H9 (cell line): ENCODE results near the gene SS18L1. TPM values are rescaled to one million over a fixed set of nuclear protein-coding genes. Genes with fewer than 3 reads are reported as not detected.

Experiments used
- DNase-seq: peaks from one replicate; pipeline ENCODE4 v3.0.0-alpha.2; 2017
- H2AFZ ChIP-seq: one replicate; pipeline ENCODE4 v1.6.1; 2013; ENCODE audit warnings: mild to moderate bottlenecking, low read length, control low read depth, moderate library complexity
- H2AK5ac ChIP-seq: 2 replicates; pipeline ENCODE4 v1.6.1; 2013; ENCODE audit warnings: low read length, control low read depth, mixed read lengths; ENCODE audit not compliant: insufficient read length
- H2BK120ac ChIP-seq: one replicate; pipeline ENCODE4 v1.6.1; 2013; ENCODE audit warnings: low read depth, mild to moderate bottlenecking, low read length, control low read depth, inconsistent platforms; ENCODE audit not compliant: poor library complexity, severe bottlenecking
- H2BK12ac ChIP-seq: 2 replicates; pipeline ENCODE4 v1.6.1; 2013; ENCODE audit warnings: low read length, control low read depth, mixed read lengths, low read depth; ENCODE audit not compliant: insufficient read length
- H2BK15ac ChIP-seq: 2 replicates; pipeline ENCODE4 v1.6.1; 2013; ENCODE audit warnings: low read depth, low read length, control low read depth
- H2BK20ac ChIP-seq: one replicate; pipeline ENCODE4 v1.6.1; 2013; ENCODE audit warnings: low read depth, mild to moderate bottlenecking, low read length, control low read depth, inconsistent platforms; ENCODE audit not compliant: poor library complexity, severe bottlenecking
- H2BK5ac ChIP-seq: 2 replicates; pipeline ENCODE4 v1.6.1; 2013; ENCODE audit warnings: low read length, control low read depth, mixed read lengths; ENCODE audit not compliant: insufficient read length
- H3K14ac ChIP-seq: 2 replicates; pipeline ENCODE4 v1.6.1; 2013; ENCODE audit warnings: low read length, control low read depth; ENCODE audit not compliant: insufficient read depth
- H3K18ac ChIP-seq: 2 replicates; pipeline ENCODE4 v1.6.1; 2013; ENCODE audit warnings: low read depth, mild to moderate bottlenecking, mixed read lengths, low read length, control low read depth; ENCODE audit not compliant: insufficient read length
- H3K23ac ChIP-seq: 2 replicates; pipeline ENCODE4 v1.6.1; 2013; ENCODE audit warnings: low read length, control low read depth, mixed read lengths, low read depth; ENCODE audit not compliant: insufficient read length
- H3K23me2 ChIP-seq: 2 replicates; pipeline ENCODE4 v1.6.1; 2013; ENCODE audit warnings: low read depth, mild to moderate bottlenecking, mixed read lengths, low read length, control low read depth; ENCODE audit not compliant: insufficient read length, poor library complexity, severe bottlenecking
- H3K27ac ChIP-seq: 2 replicates; pipeline ENCODE4 v1.5.1; 2013; ENCODE audit warnings: low read length, control low read depth, mixed read lengths, low read depth; ENCODE audit not compliant: insufficient read length
- H3K27me3 ChIP-seq: 2 replicates; pipeline ENCODE4 v1.6.1; 2013; ENCODE audit warnings: low read length, control low read depth, inconsistent platforms; ENCODE audit not compliant: insufficient read depth
- H3K4ac ChIP-seq: 2 replicates; pipeline ENCODE4 v1.6.1; 2013; ENCODE audit warnings: low read depth, mild to moderate bottlenecking, control low read depth, inconsistent platforms, low read length, moderate library complexity
- H3K4me1 ChIP-seq: 2 replicates; pipeline ENCODE4 v1.6.1; 2013; ENCODE audit warnings: low read length, control low read depth, inconsistent platforms; ENCODE audit not compliant: insufficient read depth
- H3K4me2 ChIP-seq: 2 replicates; pipeline ENCODE4 v1.6.1; 2013; ENCODE audit warnings: low read length, control low read depth, mixed read lengths; ENCODE audit not compliant: insufficient read length, insufficient read depth
- H3K56ac ChIP-seq: 2 replicates; pipeline ENCODE4 v1.6.1; 2013; ENCODE audit warnings: low read depth, mild to moderate bottlenecking, mixed read lengths, low read length, control low read depth; ENCODE audit not compliant: insufficient read length
- H3K79me1 ChIP-seq: 2 replicates; pipeline ENCODE4 v1.6.1; 2013; ENCODE audit warnings: low read depth, mild to moderate bottlenecking, moderate library complexity, low read length, control low read depth, inconsistent platforms; ENCODE audit not compliant: insufficient read depth, poor library complexity, severe bottlenecking
- H3K79me2 ChIP-seq: 2 replicates; pipeline ENCODE4 v1.6.1; 2013; ENCODE audit warnings: low read length, control low read depth, inconsistent platforms; ENCODE audit not compliant: insufficient read depth
- H3K9ac ChIP-seq: 2 replicates; pipeline ENCODE4 v1.6.1; 2013; ENCODE audit warnings: low read length, control low read depth, mixed read lengths; ENCODE audit not compliant: insufficient read length; ENCODE audit errors: extremely low read depth
- H3K9me3 ChIP-seq: one replicate; pipeline ENCODE4 v1.6.1; 2013; ENCODE audit warnings: low read depth, low read length, inconsistent platforms; ENCODE audit not compliant: control insufficient read depth
- H3T11ph ChIP-seq: one replicate; pipeline ENCODE4 v1.6.1; 2013; ENCODE audit warnings: mild to moderate bottlenecking, low read length, control low read depth, inconsistent platforms
- H4K20me1 ChIP-seq: one replicate; pipeline ENCODE4 v1.6.1; 2013; ENCODE audit not compliant: control insufficient read depth, insufficient read length, insufficient read depth
- H4K5ac ChIP-seq: 2 replicates; pipeline ENCODE4 v1.6.1; 2013; ENCODE audit warnings: low read depth, mild to moderate bottlenecking, mixed read lengths, low read length, control low read depth; ENCODE audit not compliant: insufficient read length
- H4K8ac ChIP-seq: replicated peaks from 2 replicates; pipeline ENCODE4 v1.6.1; 2013; ENCODE audit warnings: low read length, control low read depth, mixed read lengths, low read depth; ENCODE audit not compliant: insufficient read length
- H4K91ac ChIP-seq: 2 replicates; pipeline ENCODE4 v1.6.1; 2013; ENCODE audit warnings: low read depth, mild to moderate bottlenecking, moderate library complexity, mixed read lengths, low read length, control low read depth; ENCODE audit not compliant: insufficient read length
- H3K27ac Mint-ChIP-seq, 3 experiments: 2 replicates in 2 of 3; 3 replicates in 1 of 3; pipeline ENCODE4 v1.8.0; 2020 to 2021; ENCODE audit warnings: mixed read lengths in 3 of 3, mild to moderate bottlenecking in 1 of 3, moderate library complexity in 1 of 3
- H3K27me3 Mint-ChIP-seq: 2 replicates; pipeline ENCODE4 v1.8.0; 2021; ENCODE audit warnings: low read depth, mild to moderate bottlenecking, moderate library complexity, mixed read lengths
- H3K36me3 Mint-ChIP-seq, 3 experiments: 2 replicates in 2 of 3; 3 replicates in 1 of 3; pipeline ENCODE4 v1.8.0; 2020 to 2021; ENCODE audit warnings: low read depth in 3 of 3, mixed read lengths in 3 of 3; ENCODE audit not compliant: insufficient read depth in 1 of 3
- H3K4me1 Mint-ChIP-seq, 2 experiments: 2 replicates each; pipeline ENCODE4 v1.8.0; 2020; ENCODE audit warnings: mixed read lengths in 2 of 2
- H3K4me3 Mint-ChIP-seq, 2 experiments: 2 replicates in 1 of 2; 3 replicates in 1 of 2; pipeline ENCODE4 v1.8.0; 2020 to 2021; ENCODE audit warnings: mild to moderate bottlenecking in 2 of 2, mixed read lengths in 2 of 2, moderate library complexity in 1 of 2
- H3K9me3 Mint-ChIP-seq, 2 experiments: 2 replicates in 1 of 2; 3 replicates in 1 of 2; pipeline ENCODE4 v1.8.0; 2020; ENCODE audit warnings: mild to moderate bottlenecking in 2 of 2, mixed read lengths in 2 of 2, moderate library complexity in 1 of 2
- WGBS: extraction: QIAGEN DNeasy Blood & Tissue Kit; methylation state at CpG from one replicate; pipeline ENCODE4 v1.1.7; 2013; ENCODE audit warnings: missing lambda C conversion rate, low lambda C conversion rate, mixed read lengths; ENCODE audit not compliant: insufficient read length; ENCODE audit errors: extremely low coverage; 5-methylcytosine and 5-hydroxymethylcytosine counted together
- total RNA-seq: library from RNA; stranded (reverse); gene quantifications from 2 replicates; pipeline ENCODE4 v1.2.1, GENCODE V29; 2021
- TF ChIP-seq, protein P1 (sequence below): fragments of 200-600 bp; sonication (generic); conservative IDR thresholded peaks from 3 replicates; pipeline ENCODE4 v1.8.0; 2021; ENCODE audit warnings: antibody characterized with exemption, mild to moderate bottlenecking

Gene SS18L1
- total RNA-seq, 1 experiment from 2014 or later = 22.2 TPM

DNA sequence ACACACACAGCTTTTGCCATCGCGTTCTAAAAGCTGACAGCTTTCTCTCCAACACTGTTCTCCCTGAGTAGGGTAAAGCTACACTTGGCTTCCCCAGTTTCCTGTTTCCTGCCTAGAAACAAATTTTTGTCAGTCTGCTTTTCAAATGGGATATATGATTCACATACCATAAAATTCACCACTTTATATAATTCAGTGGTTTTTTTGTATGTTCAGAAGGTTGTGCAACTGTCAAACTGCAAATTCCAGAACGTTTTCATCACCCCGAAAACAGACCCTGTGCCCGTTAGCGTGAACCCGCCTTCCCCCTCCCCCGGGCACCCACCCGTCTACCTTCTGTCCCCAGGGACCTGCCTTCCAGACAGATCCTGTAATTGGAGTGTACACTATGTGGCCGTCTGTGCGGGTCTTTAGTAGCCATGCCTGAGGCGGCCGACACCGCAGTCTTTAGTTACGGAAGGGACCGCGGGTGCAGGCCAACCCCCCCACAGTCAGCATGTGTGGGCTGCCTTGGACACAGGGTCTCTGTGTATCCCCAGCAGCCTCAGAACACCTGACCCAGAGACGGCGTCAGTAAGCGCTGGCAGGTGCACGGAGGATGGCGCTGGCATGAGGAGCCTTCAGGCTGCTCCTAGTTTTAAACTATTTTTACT, 59.9 kb downstream of the SS18L1 start:
- Histone ChIP-seq H3K23me2 (no peaks in the 10 kb centered on the region), H3K79me2 (no peaks in the 10 kb centered on the region), H4K5ac (no peak overlapping the region), H2BK20ac (no peak overlapping the region), H3K18ac (no peak overlapping the region), H3T11ph (no peak overlapping the region), H3K79me1 (no peaks in the 10 kb centered on the region), H3K4me1 (no peaks in the 10 kb centered on the region), H2BK12ac (no peak overlapping the region), H4K8ac (no peak overlapping the region), H2BK120ac (no peak overlapping the region), H3K27me3 (no peaks in the 10 kb centered on the region), H2BK15ac (no peak overlapping the region), H2BK5ac (no peak overlapping the region), H3K9me3 (no peaks in the 10 kb centered on the region), H2AK5ac (no peak overlapping the region), H2AFZ (no peak overlapping the region), H3K56ac (no peak overlapping the region), H3K23ac (no peak overlapping the region), H4K91ac (no peak overlapping the region), H3K4me2 (no peak overlapping the region), H3K14ac (no peak overlapping the region), H4K20me1 (no peaks in the 10 kb centered on the region), H3K9ac (no peak overlapping the region), H3K27ac (no peak overlapping the region), H3K4ac (no peak overlapping the region)
- Mint-ChIP-seq H3K27me3 (no peaks in the 10 kb centered on the region), H3K27ac (peak overlapping the region in 2 of 3 experiments; percentile 62 to 68; a peak in 3 of 7 replicates), H3K4me1 (0 out of 4 replicates have a peak, but pooled peaks cover 0 to under 1% of the 10 kb centered on the region in 2 experiments), H3K36me3 (peaks cover 18 to 44% (median 42%) of the 10 kb centered on the region in 3 experiments; a peak in 6 of 7 replicates), H3K4me3 (no peak overlapping the region), H3K9me3 (no peaks in the 10 kb centered on the region)
- no peak for DNase-seq
- TF ChIP-seq, protein P1, sequence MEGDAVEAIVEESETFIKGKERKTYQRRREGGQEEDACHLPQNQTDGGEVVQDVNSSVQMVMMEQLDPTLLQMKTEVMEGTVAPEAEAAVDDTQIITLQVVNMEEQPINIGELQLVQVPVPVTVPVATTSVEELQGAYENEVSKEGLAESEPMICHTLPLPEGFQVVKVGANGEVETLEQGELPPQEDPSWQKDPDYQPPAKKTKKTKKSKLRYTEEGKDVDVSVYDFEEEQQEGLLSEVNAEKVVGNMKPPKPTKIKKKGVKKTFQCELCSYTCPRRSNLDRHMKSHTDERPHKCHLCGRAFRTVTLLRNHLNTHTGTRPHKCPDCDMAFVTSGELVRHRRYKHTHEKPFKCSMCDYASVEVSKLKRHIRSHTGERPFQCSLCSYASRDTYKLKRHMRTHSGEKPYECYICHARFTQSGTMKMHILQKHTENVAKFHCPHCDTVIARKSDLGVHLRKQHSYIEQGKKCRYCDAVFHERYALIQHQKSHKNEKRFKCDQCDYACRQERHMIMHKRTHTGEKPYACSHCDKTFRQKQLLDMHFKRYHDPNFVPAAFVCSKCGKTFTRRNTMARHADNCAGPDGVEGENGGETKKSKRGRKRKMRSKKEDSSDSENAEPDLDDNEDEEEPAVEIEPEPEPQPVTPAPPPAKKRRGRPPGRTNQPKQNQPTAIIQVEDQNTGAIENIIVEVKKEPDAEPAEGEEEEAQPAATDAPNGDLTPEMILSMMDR = no peak
- no CpG with 5 or more reads among the region's 22 CpGs for WGBS
